ENCODE results near the gene TTC39A.
"Not testable (repeated sequence)": the region's sequence is repeated elsewhere in the genome, so short reads cannot be mapped to it uniquely, and the experiment has no call there.

The TTC39A gene

GRCh38 chr1:51336711-51337110, 6.3 kb upstream of the TTC39A start:
- DNase-seq (ENCODE audit: low read depth): no peak

GRCh38 chr1:51336004-51336403, 5.6 kb upstream of the TTC39A start:
- no peak for DNase-seq (ENCODE audit: low read depth)

- no peak for DNase-seq (ENCODE audit: low read depth)
These were observed 1.1 kb upstream of the TTC39A start for GRCh38 chr1:51331206-51332100.

GRCh38 chr1:51329443-51330325, 678 bp downstream of the TTC39A start:
- no peak for DNase-seq (ENCODE audit: low read depth)

GRCh38 chr1:51328926-51329325, 1.4 kb downstream of the TTC39A start:
- no peak for DNase-seq (ENCODE audit: low read depth)

- DNase-seq (ENCODE audit: low read depth): no peak
These were observed 2.1 kb downstream of the TTC39A start for GRCh38 chr1:51328279-51328678.

GRCh38 chr1:51327386-51327785, 3.0 kb downstream of the TTC39A start:
- no peak for DNase-seq (ENCODE audit: low read depth)

- no peak for DNase-seq (ENCODE audit: low read depth)
These were observed 3.5 kb downstream of the TTC39A start for GRCh38 chr1:51326839-51327238.

- no peak for DNase-seq (ENCODE audit: low read depth)
These were observed 4.2 kb downstream of the TTC39A start for GRCh38 chr1:51325878-51326755.

GRCh38 chr1:51325391-51325790, 5.0 kb downstream of the TTC39A start:
- no peak for DNase-seq (ENCODE audit: low read depth)

GRCh38 chr1:51325011-51325385, 5.4 kb downstream of the TTC39A start:
- not testable (repeated sequence) for DNase-seq (ENCODE audit: low read depth)

GRCh38 chr1:51324251-51325010, 5.9 kb downstream of the TTC39A start:
- no peak for DNase-seq (ENCODE audit: low read depth)

- no peak for DNase-seq (ENCODE audit: low read depth)
These were observed 6.6 kb downstream of the TTC39A start for GRCh38 chr1:51323778-51324177.

- DNase-seq (ENCODE audit: low read depth): no peak
These were observed 7.8 kb downstream of the TTC39A start for GRCh38 chr1:51322417-51323101.

GRCh38 chr1:51321924-51322280, 8.5 kb downstream of the TTC39A start:
- DNase-seq (ENCODE audit: low read depth): no peak

- no peak for DNase-seq (ENCODE audit: low read depth)
These were observed 9.1 kb downstream of the TTC39A start for GRCh38 chr1:51320967-51321923.

- no peak for DNase-seq (ENCODE audit: low read depth)
These were observed 12.6 kb downstream of the TTC39A start for GRCh38 chr1:51317798-51318197.

GRCh38 chr1:51316846-51317120, 13.6 kb downstream of the TTC39A start:
- no peak for DNase-seq (ENCODE audit: low read depth)

GRCh38 chr1:51316113-51316845, 14.1 kb downstream of the TTC39A start:
- no peak for DNase-seq (ENCODE audit: low read depth)

All from activated T-helper 1 cell treated with Interleukin-2 at 50 U/mL for 16 hours (primary cell).